GM19468 (cell line): Measurements from ENCODE around the gene NPNT.

Source experiments
- ATAC-seq: cut with Tn5 transposase; IDR thresholded peaks from one replicate; pipeline ENCODE4 v1.9.1; 2021; ENCODE audit warnings: mild to moderate bottlenecking, moderate library complexity, moderate number of reproducible peaks; ENCODE audit not compliant: unreplicated experiment; ENCODE audit errors: extremely low read depth

NPNT gene

GRCh38 chr4:106011387-106011786, 116.1 kb downstream of the NPNT start:
- ATAC-seq = no peak

- no peak for ATAC-seq
These were observed 122.7 kb downstream of the NPNT start for GRCh38 chr4:106017975-106018374.

GRCh38 chr4:106019771-106020170, 124.5 kb downstream of the NPNT start:
- ATAC-seq = no peak
